ENCODE results near the gene RABGAP1L.
"Not testable (repeated sequence)": the region's sequence is repeated elsewhere in the genome, so short reads cannot be mapped to it uniquely, and the experiment has no call there.

Gene RABGAP1L

GRCh38 chr1:174469052-174469451 lies 309.7 kb downstream of the RABGAP1L start:
- DNase-seq, result no peak

- DNase-seq, result peak; percentile 41
Observed at GRCh38 chr1:174469687-174470086, 310.4 kb downstream of the RABGAP1L start.

- DNase-seq, result no peak
Observed at GRCh38 chr1:174479281-174479680, 320.0 kb downstream of the RABGAP1L start.

GRCh38 chr1:174480324-174480723 lies 321.0 kb downstream of the RABGAP1L start:
- DNase-seq, result peak; percentile 96

- DNase-seq, result peak; percentile 24
Observed at GRCh38 chr1:174491606-174492005, 332.3 kb downstream of the RABGAP1L start.

- no peak for DNase-seq
Observed at GRCh38 chr1:174497478-174497877, 338.2 kb downstream of the RABGAP1L start.

GRCh38 chr1:174516755-174517154 lies 357.4 kb downstream of the RABGAP1L start:
- DNase-seq, result not testable (repeated sequence)

GRCh38 chr1:174519844-174520243 lies 360.5 kb downstream of the RABGAP1L start:
- DNase-seq, result peak; percentile 37

GRCh38 chr1:174531751-174532150 lies 372.4 kb downstream of the RABGAP1L start:
- DNase-seq, result no peak

GRCh38 chr1:174534789-174535188 lies 375.5 kb downstream of the RABGAP1L start:
- no peak for DNase-seq

- DNase-seq, result no peak
Observed at GRCh38 chr1:174535207-174535606, 375.9 kb downstream of the RABGAP1L start.

- not testable (repeated sequence) for DNase-seq
Observed at GRCh38 chr1:174543421-174543820, 384.1 kb downstream of the RABGAP1L start.

- no peak for DNase-seq
Observed at GRCh38 chr1:174550296-174550695, 391.0 kb downstream of the RABGAP1L start.

- no peak for DNase-seq
Observed at GRCh38 chr1:174556392-174556791, 397.1 kb downstream of the RABGAP1L start.

- no peak for DNase-seq
Observed at GRCh38 chr1:174568551-174568950, 409.2 kb downstream of the RABGAP1L start.

- DNase-seq, result no peak
Observed at GRCh38 chr1:174569240-174569639, 409.9 kb downstream of the RABGAP1L start.

- DNase-seq, result no peak
Observed at GRCh38 chr1:174572771-174573170, 413.5 kb downstream of the RABGAP1L start.

GRCh38 chr1:174576120-174576519 lies 416.8 kb downstream of the RABGAP1L start:
- DNase-seq, result not testable (repeated sequence)

- no peak for DNase-seq
Observed at GRCh38 chr1:174577681-174578080, 418.4 kb downstream of the RABGAP1L start.

- DNase-seq, result no peak
Observed at GRCh38 chr1:174580801-174581200, 421.5 kb downstream of the RABGAP1L start.

- no peak for DNase-seq
Observed at GRCh38 chr1:174583316-174583715, 424.0 kb downstream of the RABGAP1L start.

- DNase-seq, result no peak
Observed at GRCh38 chr1:174584071-174584470, 424.8 kb downstream of the RABGAP1L start.

GRCh38 chr1:174588618-174589017 lies 429.3 kb downstream of the RABGAP1L start:
- not testable (repeated sequence) for DNase-seq

GRCh38 chr1:174605198-174605597 lies 445.9 kb downstream of the RABGAP1L start:
- DNase-seq, result no peak

GRCh38 chr1:174606471-174606870 lies 447.2 kb downstream of the RABGAP1L start:
- DNase-seq, result no peak

GRCh38 chr1:174617905-174618304 lies 458.6 kb downstream of the RABGAP1L start:
- not testable (repeated sequence) for DNase-seq

Data from NCI-H82 (cell line).